Sigmoid colon (tissue), 7 donors: ENCODE measurements around the gene FREM1. TPM values are rescaled to one million over a fixed set of nuclear protein-coding genes. Genes with fewer than 3 reads are reported as not detected.
A peak's percentile ranks its signal among the peaks of the same experiment; 100 is the strongest.

Experiments
- DNase-seq: peaks from one replicate; pipeline ENCODE4 v3.0.0-alpha.2; 2019
- H3K27ac ChIP-seq, 4 donors: fragments of 200-600 bp; sonication (generic); one replicate each; pipeline ENCODE4 v1.5.1; 2016 to 2019; ENCODE audit warnings: mild to moderate bottlenecking in 1 of 4
- H3K27me3 ChIP-seq, 3 donors: fragments of 200-600 bp; sonication (generic); one replicate each; pipeline ENCODE4 v1.5.1; 2019; ENCODE audit warnings: mild to moderate bottlenecking in 1 of 3
- H3K36me3 ChIP-seq, 4 donors: fragments of 200-600 bp; sonication (generic); one replicate each; pipeline ENCODE4 v1.5.1; 2016 to 2019
- H3K4me1 ChIP-seq, 4 donors: fragments of 200-600 bp; sonication (generic); one replicate each; pipeline ENCODE4 v1.5.1; 2017 to 2019
- H3K4me3 ChIP-seq, 4 donors: fragments of 200-600 bp; sonication (generic); one replicate each; pipeline ENCODE4 v1.5.1; 2017 to 2019; ENCODE audit warnings: mild to moderate bottlenecking in 2 of 4, moderate library complexity in 1 of 4
- H3K9me3 ChIP-seq, 4 donors: fragments of 200-600 bp in 3 of 4; sonication (generic) in 3 of 4; one replicate each; pipeline versions ENCODE4 v1.5.1 to v1.6.1; 2013 to 2019
- EP300 ChIP-seq, 4 donors: sonication (generic); formaldehyde crosslinking; IDR thresholded peaks; one replicate each; pipeline ENCODE4 v1.6.1; 2017; ENCODE audit warnings: antibody characterized with exemption in 4 of 4
- POLR2A ChIP-seq, 2 donors: fragments of 450-650 bp; IDR thresholded peaks; one replicate each; pipeline ENCODE4 v1.6.1; 2016; ENCODE audit warnings: antibody characterized with exemption in 2 of 2, mild to moderate bottlenecking in 2 of 2, moderate library complexity in 2 of 2
- POLR2AphosphoS5 ChIP-seq, 4 donors: sonication (generic); formaldehyde crosslinking; IDR thresholded peaks; one replicate each; pipeline ENCODE4 v1.6.1; 2017; ENCODE audit warnings: antibody characterized with exemption in 4 of 4
- WGBS, 2 donors: extraction: QIAGEN DNeasy Blood & Tissue Kit; methylation state at CpG; one replicate each; pipeline ENCODE4 v1.1.7; 2013; 5-methylcytosine and 5-hydroxymethylcytosine counted together
- intact Hi-C: fragments of 100-400 bp; cut with DNase I; formaldehyde crosslinking; loops from one replicate; pipeline ENCODE4 v1.15.1; 2023
- polyA plus RNA-seq, 3 donors: library from polyadenylated mRNA; stranded (reverse); fragments of 200-250 nt; gene quantifications; one replicate each; pipeline ENCODE4 v1.2.3, GENCODE V29; 2013
- total RNA-seq, 4 donors: library from RNA; depleted of rRNA; stranded (reverse); fragments of >200 nt; gene quantifications; one replicate each; pipeline ENCODE4 v1.1.0, GENCODE V29; 2016
- TF ChIP-seq, protein P1 (sequence below), 4 experiments: fragments of 450-650 bp in 3 of 4; fragments of 200-600 bp in 1 of 4; IDR thresholded peaks; one replicate each; pipeline ENCODE4 v1.5.1; 2016 to 2019; ENCODE audit warnings: antibody characterized with exemption in 4 of 4, mild to moderate bottlenecking in 3 of 4, moderate library complexity in 2 of 4
- donor health status: healthy with polysubstance abuse.
- donor health status: Bipolar disorder and iron deficiency.
- donor health status: healthy.

Gene FREM1
- total and polyA plus RNA-seq, 7 donors: 0.96 to 45.1 (median 11.4) TPM; not detected in 1

DNA sequence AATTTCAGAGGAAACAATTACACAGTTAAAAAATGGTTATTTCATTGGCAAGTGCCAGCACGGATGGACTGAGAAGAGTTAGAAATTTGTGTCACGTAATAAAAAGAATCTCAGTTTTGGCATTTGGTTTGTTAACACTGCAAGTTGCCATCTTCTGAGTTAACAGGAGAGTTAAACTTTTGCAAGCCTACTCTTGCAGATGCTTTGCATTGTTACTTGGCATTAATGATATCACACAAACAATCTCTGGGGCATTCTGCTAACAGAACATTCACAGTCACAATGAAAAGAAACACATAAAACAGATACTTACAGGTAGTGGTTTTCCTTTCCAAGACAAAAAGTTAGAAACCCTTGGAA lies 647 bp downstream of the FREM1 start:
- Histone ChIP-seq H3K27ac (peak overlapping the region; percentile 44 to 87 (median 74)), H3K9me3 (no peaks in the 10 kb centered on the region), H3K4me1 (peaks cover 0 to 63% (median 38%) of the 10 kb centered on the region in 4 donors), H3K4me3 (peak overlapping the region; percentile 26 to 54 (median 42)), H3K27me3 (no peaks in the 10 kb centered on the region), H3K36me3 (no peaks in the 10 kb centered on the region)
- WGBS, 2 donors: 60 to 62% methylated on average over 2 of the region's 2 CpGs
- TF ChIP-seq, protein P1, sequence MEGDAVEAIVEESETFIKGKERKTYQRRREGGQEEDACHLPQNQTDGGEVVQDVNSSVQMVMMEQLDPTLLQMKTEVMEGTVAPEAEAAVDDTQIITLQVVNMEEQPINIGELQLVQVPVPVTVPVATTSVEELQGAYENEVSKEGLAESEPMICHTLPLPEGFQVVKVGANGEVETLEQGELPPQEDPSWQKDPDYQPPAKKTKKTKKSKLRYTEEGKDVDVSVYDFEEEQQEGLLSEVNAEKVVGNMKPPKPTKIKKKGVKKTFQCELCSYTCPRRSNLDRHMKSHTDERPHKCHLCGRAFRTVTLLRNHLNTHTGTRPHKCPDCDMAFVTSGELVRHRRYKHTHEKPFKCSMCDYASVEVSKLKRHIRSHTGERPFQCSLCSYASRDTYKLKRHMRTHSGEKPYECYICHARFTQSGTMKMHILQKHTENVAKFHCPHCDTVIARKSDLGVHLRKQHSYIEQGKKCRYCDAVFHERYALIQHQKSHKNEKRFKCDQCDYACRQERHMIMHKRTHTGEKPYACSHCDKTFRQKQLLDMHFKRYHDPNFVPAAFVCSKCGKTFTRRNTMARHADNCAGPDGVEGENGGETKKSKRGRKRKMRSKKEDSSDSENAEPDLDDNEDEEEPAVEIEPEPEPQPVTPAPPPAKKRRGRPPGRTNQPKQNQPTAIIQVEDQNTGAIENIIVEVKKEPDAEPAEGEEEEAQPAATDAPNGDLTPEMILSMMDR (IDR thresholded peaks at IDR 0.05): no peak
- TF ChIP-seq EP300 (IDR thresholded peaks at IDR 0.05) (no peak), POLR2A (IDR thresholded peaks at IDR 0.05) (no peak), POLR2AphosphoS5 (IDR thresholded peaks at IDR 0.05) (peak in 1 of 4 donors; percentile 3)
- DNase-seq: no peak
- intact Hi-C loops: loop anchor here (5.0 kb wide), 1 partner anchor 42 kb away; no protein-coding TSS in a partner anchor

DNA sequence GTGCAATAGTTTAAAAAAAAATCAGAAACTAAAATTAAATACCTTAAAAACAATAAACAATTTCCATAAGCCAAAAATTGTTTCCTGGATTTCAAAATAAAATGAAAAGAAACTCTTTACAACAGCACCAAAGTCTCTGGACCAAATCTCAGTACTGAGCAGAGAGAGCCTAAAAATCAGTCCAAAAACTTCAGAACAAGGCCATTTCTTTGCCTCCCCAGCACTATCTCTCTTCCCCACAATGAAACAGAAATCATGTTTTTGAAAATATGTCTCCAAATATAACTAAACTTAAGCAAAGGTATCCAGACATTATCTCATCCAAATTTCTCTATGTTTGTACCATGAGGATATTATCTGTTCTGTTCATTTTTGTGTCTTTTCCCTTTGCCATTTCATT lies 1.0 kb downstream of the FREM1 start:
- no peaks in the 10 kb centered on the region for H3K9me3 ChIP-seq
- intact Hi-C loops: loop anchor here (5.0 kb wide), 1 partner anchor 42 kb away; no protein-coding TSS in a partner anchor
- H3K27me3 ChIP-seq: no peaks in the 10 kb centered on the region
- peaks cover 0 to 65% (median 42%) of the 10 kb centered on the region in 4 donors for H3K4me1 ChIP-seq
- TF ChIP-seq POLR2AphosphoS5 (IDR thresholded peaks at IDR 0.05): no peak
- no peak for TF ChIP-seq EP300 (IDR thresholded peaks at IDR 0.05)
- TF ChIP-seq, protein P1 (IDR thresholded peaks at IDR 0.05): no peak
- peak overlapping the region; percentile 26 to 54 (median 42) for H3K4me3 ChIP-seq
- H3K36me3 ChIP-seq: no peaks in the 10 kb centered on the region
- no peak for DNase-seq
- peak overlapping the region in 3 of 4 donors; percentile 71 to 87 (median 76) for H3K27ac ChIP-seq

DNA sequence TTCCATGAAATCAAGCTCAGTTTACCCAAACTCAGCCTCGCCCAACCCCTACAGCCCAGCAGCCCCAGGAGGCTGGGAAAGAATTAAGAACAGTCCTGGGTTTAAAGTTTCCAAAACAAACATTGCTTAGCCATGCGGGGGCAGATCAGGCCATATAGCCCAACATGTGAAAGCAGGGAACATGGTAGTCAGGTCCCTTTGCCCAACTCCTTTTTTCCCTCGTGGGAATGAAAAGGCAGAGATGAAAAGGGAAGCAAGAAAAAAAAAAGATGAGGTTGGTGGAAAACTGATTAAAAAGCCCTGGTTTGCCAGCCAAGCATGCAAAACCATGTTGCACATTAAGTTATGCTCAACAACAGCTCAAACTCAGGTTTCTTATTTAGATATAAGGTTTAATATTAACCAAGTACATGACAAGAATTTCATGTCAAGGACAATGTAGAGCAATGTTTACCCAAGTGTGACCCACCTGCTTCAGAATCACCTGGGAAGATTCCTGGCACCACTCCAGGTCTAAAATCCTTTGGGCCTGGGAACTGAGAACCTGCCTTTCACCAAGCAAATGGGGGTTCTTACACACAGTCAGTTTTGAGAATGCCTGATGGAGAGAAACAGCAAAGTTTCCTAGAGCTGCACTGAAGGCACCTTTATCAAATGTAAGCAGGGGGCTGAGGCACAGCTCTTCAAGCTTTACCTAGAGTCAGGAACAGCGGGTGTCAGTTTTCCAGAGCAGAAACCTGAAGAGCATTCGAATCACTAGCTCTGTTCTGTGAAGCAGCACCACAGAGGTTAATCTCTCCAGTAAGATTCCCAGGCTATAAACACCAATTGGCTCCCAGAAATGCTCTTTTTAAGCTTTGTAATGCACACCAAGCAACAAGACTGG lies 1.7 kb downstream of the FREM1 start:
- Histone ChIP-seq H3K4me1 (peaks cover 0 to 65% (median 43%) of the 10 kb centered on the region in 4 donors), H3K4me3 (peak overlapping the region; percentile 26 to 54 (median 42)), H3K27ac (peak overlapping the region in 3 of 4 donors; percentile 71 to 87 (median 76)), H3K9me3 (no peaks in the 10 kb centered on the region), H3K27me3 (no peaks in the 10 kb centered on the region), H3K36me3 (no peaks in the 10 kb centered on the region)
- intact Hi-C loops: loop anchor here (5.0 kb wide), 1 partner anchor 41 kb away; no protein-coding TSS in a partner anchor
- no peak for TF ChIP-seq POLR2AphosphoS5 (IDR thresholded peaks at IDR 0.05)
- TF ChIP-seq, protein P1 (IDR thresholded peaks at IDR 0.05): no peak
- TF ChIP-seq EP300 (IDR thresholded peaks at IDR 0.05): no peak
- no peak for TF ChIP-seq POLR2A (IDR thresholded peaks at IDR 0.05)
- no peak for DNase-seq
- WGBS, 2 donors: 33 to 52% methylated on average over 5 of the region's 5 CpGs

DNA sequence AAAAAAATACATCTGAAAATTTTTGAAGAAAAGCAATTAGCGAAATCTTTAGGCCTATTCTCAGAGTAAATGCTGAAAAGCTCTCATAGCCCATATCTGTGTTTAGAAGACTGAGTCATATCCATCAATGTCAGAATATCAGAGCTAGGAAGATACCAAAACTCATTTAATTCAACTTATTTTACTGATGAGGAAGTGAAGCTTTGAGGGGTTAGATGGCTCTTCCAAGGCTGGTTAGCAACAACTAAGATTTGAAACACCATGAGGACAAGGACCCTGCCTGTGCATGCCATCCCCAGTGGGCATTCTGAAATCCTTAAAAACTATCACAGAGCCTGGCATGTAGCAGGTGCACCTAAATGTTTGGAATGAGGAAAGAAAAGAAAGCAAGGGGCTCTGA lies 2.5 kb downstream of the FREM1 start:
- Histone ChIP-seq H3K27me3 (no peaks in the 10 kb centered on the region), H3K36me3 (no peaks in the 10 kb centered on the region), H3K4me3 (peak overlapping the region in 3 of 4 donors; percentile 40 to 54 (median 44)), H3K4me1 (peaks cover 0 to 67% (median 44%) of the 10 kb centered on the region in 4 donors), H3K27ac (peak overlapping the region in 3 of 4 donors; percentile 71 to 87 (median 76)), H3K9me3 (no peaks in the 10 kb centered on the region)
- intact Hi-C loops: loop anchor here (5.0 kb wide), 1 partner anchor 40 kb away; no protein-coding TSS in a partner anchor
- WGBS, 2 donors: 87 to 90% methylated on average over 1 of the region's 1 CpG
- TF ChIP-seq POLR2AphosphoS5 (IDR thresholded peaks at IDR 0.05): no peak
- no peak for DNase-seq

DNA sequence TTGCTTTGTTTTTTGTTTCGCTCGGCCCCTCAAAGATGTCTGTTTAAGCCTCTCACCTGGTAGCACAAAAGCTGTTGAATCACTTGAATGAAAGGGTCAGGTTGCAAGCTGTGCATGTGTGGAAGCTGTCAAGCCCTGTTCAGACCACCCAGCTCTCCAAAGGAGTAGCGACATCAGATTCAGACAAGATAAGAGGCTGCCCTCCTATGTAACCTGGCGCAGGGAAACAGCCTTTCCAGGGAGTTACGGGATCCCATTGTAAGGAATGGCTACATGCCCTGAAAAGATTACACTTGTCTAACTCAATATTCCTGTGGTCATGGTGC lies 2.9 kb downstream of the FREM1 start:
- no peaks in the 10 kb centered on the region for H3K36me3 ChIP-seq
- TF ChIP-seq POLR2A (IDR thresholded peaks at IDR 0.05): no peak
- no peak for TF ChIP-seq POLR2AphosphoS5 (IDR thresholded peaks at IDR 0.05)
- no peak for TF ChIP-seq EP300 (IDR thresholded peaks at IDR 0.05)
- TF ChIP-seq, protein P1 (IDR thresholded peaks at IDR 0.05): no peak
- WGBS, 2 donors: 75 to 83% methylated on average over 5 of the region's 5 CpGs
- peak overlapping the region in 3 of 4 donors; percentile 71 to 87 (median 76) for H3K27ac ChIP-seq
- H3K4me3 ChIP-seq: peak overlapping the region in 3 of 4 donors; percentile 40 to 54 (median 44)
- DNase-seq: no peak
- H3K4me1 ChIP-seq: peaks cover 0 to 71% (median 46%) of the 10 kb centered on the region in 4 donors
- intact Hi-C loops: loop anchor here (5.0 kb wide), 1 partner anchor 40 kb away; no protein-coding TSS in a partner anchor
- H3K9me3 ChIP-seq: no peaks in the 10 kb centered on the region
- no peaks in the 10 kb centered on the region for H3K27me3 ChIP-seq
